ENCODE measurements around the gene GPC3.

GPC3 gene

GRCh38 chrX:134010690-134011089, 25.3 kb upstream of the GPC3 start:
- no peaks in the 10 kb centered on the region for H3K4me1 ChIP-seq (ENCODE audit: control insufficient read depth in 1 of 2, insufficient read depth in 1 of 2, low read depth in 1 of 2, low read length in 1 of 2)
- no peak for TF ChIP-seq CTCF (IDR thresholded peaks at IDR 0.05)
- no peaks in the 10 kb centered on the region for H3K27me3 ChIP-seq
- no peak overlapping the region for H3K4me3 ChIP-seq (ENCODE audit: low read depth in 1 of 2, low read length in 1 of 2)
- no peaks in the 10 kb centered on the region for H3K9me3 ChIP-seq
- no peak overlapping the region for H3K27ac ChIP-seq
- H3K36me3 ChIP-seq, result no peaks in the 10 kb centered on the region

GRCh38 chrX:134007716-134008115, 22.3 kb upstream of the GPC3 start:
- no peak overlapping the region for H3K4me3 ChIP-seq (ENCODE audit: low read depth in 1 of 2, low read length in 1 of 2)
- no peaks in the 10 kb centered on the region for H3K4me1 ChIP-seq (ENCODE audit: control insufficient read depth in 1 of 2, insufficient read depth in 1 of 2, low read depth in 1 of 2, low read length in 1 of 2)
- no peaks in the 10 kb centered on the region for H3K36me3 ChIP-seq
- no peaks in the 10 kb centered on the region for H3K9me3 ChIP-seq
- no peak overlapping the region for H3K27ac ChIP-seq
- no peaks in the 10 kb centered on the region for H3K27me3 ChIP-seq
- TF ChIP-seq CTCF (IDR thresholded peaks at IDR 0.05), result no peak

GRCh38 chrX:134006484-134007161, 21.2 kb upstream of the GPC3 start:
- no peaks in the 10 kb centered on the region for H3K36me3 ChIP-seq
- no peaks in the 10 kb centered on the region for H3K4me1 ChIP-seq (ENCODE audit: control insufficient read depth in 1 of 2, insufficient read depth in 1 of 2, low read depth in 1 of 2, low read length in 1 of 2)
- TF ChIP-seq CTCF (IDR thresholded peaks at IDR 0.05), result no peak
- no peak overlapping the region for H3K4me3 ChIP-seq (ENCODE audit: low read depth in 1 of 2, low read length in 1 of 2)
- no peak overlapping the region for H3K27ac ChIP-seq
- no peaks in the 10 kb centered on the region for H3K9me3 ChIP-seq
- no peaks in the 10 kb centered on the region for H3K27me3 ChIP-seq

- Histone ChIP-seq H3K27me3 (no peaks in the 10 kb centered on the region), H3K4me3 (ENCODE audit: low read depth in 1 of 2, low read length in 1 of 2) (no peak overlapping the region), H3K4me1 (ENCODE audit: control insufficient read depth in 1 of 2, insufficient read depth in 1 of 2, low read depth in 1 of 2, low read length in 1 of 2) (no peaks in the 10 kb centered on the region), H3K27ac (no peak overlapping the region), H3K9me3 (no peaks in the 10 kb centered on the region), H3K36me3 (no peaks in the 10 kb centered on the region)
- TF ChIP-seq CTCF (IDR thresholded peaks at IDR 0.05), result no peak
Observed at GRCh38 chrX:134004084-134004483, 18.7 kb upstream of the GPC3 start.

GRCh38 chrX:134002921-134003615, 17.7 kb upstream of the GPC3 start:
- Histone ChIP-seq H3K4me1 (ENCODE audit: control insufficient read depth in 1 of 2, insufficient read depth in 1 of 2, low read depth in 1 of 2, low read length in 1 of 2) (no peaks in the 10 kb centered on the region), H3K4me3 (ENCODE audit: low read depth in 1 of 2, low read length in 1 of 2) (no peak overlapping the region), H3K9me3 (no peaks in the 10 kb centered on the region), H3K36me3 (no peaks in the 10 kb centered on the region), H3K27ac (no peak overlapping the region), H3K27me3 (no peaks in the 10 kb centered on the region)
- no peak for TF ChIP-seq CTCF (IDR thresholded peaks at IDR 0.05)
